Stimulated activated CD8-positive, alpha-beta memory T cell treated with anti-CD3 and anti-CD28 coated beads, Interleukin-7, amount 100 ng/mL, for 48 hours (primary cell): ENCODE measurements around the gene RGS2.

Experiments
- DNase-seq, 2 donors: peaks; one replicate each; pipeline ENCODE4 v3.0.0-alpha.2; 2020; ENCODE audit warnings: low read depth in 1 of 2; ENCODE audit errors: extremely low read depth in 1 of 2

Gene RGS2

GRCh38 chr1:192826791-192827546 lies 18.1 kb downstream of the RGS2 start:
- no peak for DNase-seq

GRCh38 chr1:192830595-192831246 lies 21.9 kb downstream of the RGS2 start:
- DNase-seq: no peak

GRCh38 chr1:192831706-192832355 lies 23.0 kb downstream of the RGS2 start:
- DNase-seq: no peak

DNA sequence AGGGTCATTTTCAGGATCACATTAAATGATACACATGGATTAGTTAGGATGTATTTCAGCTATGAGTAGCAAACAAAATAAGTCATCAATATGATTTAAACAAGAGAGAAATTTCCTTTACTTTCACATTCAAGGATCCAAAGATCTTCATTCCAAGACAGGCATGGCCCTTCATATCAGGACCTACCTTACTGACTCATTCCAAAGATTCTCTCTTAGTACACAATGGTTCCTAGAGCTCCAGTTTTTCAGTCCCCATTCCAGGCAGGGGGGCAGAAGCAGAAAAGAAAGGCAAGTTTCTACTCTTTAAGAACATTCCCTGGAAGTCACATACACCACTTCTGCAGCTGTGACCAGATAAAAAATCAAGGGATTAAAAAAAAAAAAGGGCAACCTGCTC lies 23.7 kb downstream of the RGS2 start:
- DNase-seq: no peak

DNA sequence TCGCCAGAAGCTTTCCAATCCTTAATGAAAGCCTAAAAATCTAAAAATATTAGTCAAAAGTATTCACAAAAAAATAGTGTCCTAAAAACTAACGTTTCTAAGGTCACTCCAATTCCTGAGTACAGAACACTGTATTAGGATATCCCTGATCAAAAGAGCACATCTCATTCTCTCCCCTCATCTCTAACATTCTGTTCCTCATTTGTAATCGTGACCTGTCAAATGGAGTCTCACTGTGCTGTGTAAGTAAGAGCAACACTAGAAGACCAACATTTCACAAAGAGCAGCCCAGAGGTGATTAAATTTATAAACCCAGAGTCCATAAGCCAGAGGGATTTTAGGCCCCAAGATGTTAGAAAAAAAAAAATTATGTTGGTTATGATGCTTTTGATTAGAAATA lies 26.3 kb downstream of the RGS2 start:
- no peak for DNase-seq

- no peak for DNase-seq
These were observed 30.6 kb downstream of the RGS2 start for GRCh38 chr1:192839162-192840066.

GRCh38 chr1:192844360-192844759 lies 35.5 kb downstream of the RGS2 start:
- DNase-seq: no peak

DNA sequence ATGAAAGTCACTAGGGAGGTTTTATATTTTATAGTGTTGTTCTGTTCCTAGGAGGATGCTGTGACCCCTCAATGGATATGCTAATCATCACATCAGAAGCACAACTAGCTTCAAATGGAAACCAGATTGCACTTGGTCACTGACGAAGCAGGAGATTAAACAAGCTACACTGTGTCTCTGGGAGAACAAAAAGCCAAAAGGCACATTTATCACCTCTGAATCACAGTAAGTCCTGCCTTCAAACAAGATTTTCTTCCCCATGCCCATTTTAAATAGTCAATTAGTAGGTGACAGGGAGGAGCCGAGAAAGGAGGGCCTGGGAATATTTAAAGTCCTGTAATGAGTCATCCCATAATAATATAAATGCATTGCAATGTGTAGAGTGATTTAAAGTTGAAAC lies 38.1 kb downstream of the RGS2 start:
- DNase-seq: no peak

- no peak for DNase-seq
These were observed 40.2 kb downstream of the RGS2 start for GRCh38 chr1:192849011-192849410.

GRCh38 chr1:192849442-192849841 lies 40.6 kb downstream of the RGS2 start:
- no peak for DNase-seq

DNA sequence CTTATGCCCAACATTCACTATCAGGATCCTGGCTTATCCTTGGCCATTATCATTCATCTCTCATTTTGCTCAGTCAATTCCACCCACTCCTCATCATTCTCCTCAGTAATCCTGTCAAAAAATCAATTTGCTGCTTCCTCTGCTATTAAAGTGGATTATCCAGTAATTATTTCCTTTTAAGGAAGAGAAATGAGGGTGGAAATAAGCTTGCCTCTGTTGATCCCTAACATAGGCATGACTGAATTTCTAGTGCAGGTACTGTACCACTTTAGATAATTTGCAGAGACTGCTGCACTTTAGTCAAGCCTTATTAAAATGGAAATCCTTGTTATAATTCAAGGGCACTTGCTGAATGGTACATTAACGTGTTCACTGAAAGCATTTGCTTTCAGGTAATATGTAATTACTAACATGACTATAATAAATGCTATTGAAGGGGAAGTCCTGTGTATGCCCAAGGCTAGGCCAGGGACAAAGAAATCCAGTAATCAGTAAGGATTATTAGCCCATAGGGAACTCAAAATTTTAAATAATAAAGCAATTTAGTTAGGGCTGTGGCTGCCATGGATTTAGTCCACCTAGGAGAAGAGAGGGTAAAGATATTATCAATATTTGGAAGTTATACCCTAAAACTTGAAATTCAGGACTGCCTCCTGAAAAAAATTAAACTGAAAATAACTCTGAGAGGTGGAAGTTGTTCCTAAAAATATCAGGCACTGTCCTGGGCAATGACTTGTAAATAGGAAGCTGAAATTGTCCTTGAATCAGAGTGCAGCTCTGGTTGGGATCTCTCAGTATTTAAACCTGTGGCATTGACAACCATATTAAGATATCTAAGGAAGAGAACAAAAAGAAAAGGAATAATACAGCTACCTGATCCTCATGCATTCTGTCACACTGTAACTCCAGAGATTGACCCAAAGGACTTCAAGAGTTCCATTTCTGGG lies 43.4 kb downstream of the RGS2 start:
- no peak for DNase-seq

DNA sequence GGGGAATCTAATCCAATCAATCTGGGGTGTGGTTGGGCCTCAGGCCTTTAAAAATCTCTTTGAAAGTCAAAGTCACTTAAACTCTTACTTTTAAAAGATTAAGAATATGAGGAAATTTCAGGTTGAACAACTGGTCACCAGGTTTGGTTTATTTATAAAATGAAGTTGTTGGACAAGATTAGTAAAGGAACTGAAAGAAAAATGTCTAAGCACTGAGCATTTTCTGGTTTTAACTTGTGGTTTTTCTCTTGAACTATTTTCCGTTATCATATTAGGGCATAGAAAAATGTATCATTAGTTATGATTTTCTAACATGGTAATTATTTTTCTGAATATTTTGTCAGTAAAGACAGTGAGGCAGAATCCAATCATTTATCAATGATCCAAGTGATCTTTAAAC lies 49.6 kb downstream of the RGS2 start:
- DNase-seq: no peak

DNA sequence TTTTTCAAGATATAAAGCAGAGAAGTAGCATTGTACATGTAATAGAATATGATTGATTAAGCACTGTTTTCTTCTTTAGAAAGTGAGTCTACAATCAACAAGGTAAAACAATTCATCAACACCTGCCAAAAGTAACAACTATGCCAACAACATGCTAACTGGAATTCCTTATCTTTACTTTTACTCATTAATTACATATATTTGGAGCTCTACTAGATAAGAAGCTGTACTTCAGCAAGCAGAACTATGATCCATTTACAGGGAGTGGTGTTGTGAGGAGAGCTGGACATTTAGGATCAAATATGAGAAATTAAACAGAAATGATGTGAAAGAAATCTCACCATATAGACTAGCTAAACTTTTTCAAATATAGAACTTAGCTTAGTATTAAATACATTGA lies 51.0 kb downstream of the RGS2 start:
- no peak for DNase-seq

- no peak for DNase-seq
These were observed 51.8 kb downstream of the RGS2 start for GRCh38 chr1:192860478-192861185.

- DNase-seq: no peak
These were observed 53.0 kb downstream of the RGS2 start for GRCh38 chr1:192861860-192862259.
